Measurements from ENCODE around the gene MST1.

MST1 gene

DNA sequence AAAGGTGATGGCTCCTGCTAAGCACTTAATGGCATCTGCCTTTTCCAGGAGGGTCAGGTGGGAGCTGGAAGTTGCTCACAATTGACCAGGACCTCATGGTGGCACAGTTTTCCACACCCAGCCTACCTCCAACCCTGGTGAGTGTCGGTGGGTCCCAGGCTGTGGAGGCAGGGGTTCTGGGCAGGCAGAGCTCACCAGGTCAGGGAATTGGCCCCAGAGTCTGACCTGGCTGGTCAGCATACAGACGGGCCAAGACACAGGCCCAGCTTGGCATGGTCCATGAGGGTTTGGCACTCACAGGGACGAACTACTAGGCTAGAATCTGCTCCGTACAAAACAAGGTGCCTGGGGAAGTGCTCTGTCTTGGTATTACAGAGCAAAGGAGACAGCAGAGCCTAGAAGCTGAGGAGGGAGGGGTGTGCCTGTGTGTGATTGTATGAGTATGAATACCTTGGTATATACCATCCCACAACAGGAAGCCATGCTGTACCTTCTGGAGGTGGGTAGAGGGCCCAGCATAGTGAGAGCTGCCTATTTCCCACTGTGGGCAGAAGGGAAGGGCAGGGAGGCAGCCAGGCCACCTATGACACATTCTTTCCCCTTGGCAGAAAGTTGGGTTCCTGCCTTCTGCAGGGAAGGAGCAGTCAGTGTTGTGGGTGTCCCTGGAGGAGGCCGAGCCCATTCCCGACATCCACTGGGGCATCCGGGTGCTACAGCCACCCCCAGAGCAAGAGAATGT, 8.6 kb downstream of the MST1 start:
- FAIRE-seq (no peak), DNase-seq (ENCODE audit: low spot score) (no peak)

DNA sequence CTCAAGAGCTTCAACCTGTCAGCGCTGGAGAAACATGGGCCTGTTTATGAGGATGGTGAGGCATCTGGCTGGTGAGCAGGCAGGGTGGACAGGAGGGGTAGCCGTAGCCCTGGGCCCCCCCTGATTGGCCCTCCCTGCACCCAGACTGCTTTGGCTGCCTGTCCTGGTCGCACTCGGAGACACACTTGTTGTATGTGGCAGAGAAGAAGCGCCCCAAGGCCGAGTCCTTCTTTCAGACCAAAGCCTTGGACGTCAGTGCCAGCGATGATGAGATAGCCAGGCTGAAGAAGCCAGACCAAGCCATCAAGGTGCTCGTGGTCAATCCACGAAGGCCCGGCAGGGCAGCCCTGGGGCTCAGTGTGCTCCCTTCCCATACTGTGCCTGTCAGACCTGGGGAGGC, 13.4 kb downstream of the MST1 start:
- no peak for FAIRE-seq
- DNase-seq (ENCODE audit: low spot score): no peak

DNA sequence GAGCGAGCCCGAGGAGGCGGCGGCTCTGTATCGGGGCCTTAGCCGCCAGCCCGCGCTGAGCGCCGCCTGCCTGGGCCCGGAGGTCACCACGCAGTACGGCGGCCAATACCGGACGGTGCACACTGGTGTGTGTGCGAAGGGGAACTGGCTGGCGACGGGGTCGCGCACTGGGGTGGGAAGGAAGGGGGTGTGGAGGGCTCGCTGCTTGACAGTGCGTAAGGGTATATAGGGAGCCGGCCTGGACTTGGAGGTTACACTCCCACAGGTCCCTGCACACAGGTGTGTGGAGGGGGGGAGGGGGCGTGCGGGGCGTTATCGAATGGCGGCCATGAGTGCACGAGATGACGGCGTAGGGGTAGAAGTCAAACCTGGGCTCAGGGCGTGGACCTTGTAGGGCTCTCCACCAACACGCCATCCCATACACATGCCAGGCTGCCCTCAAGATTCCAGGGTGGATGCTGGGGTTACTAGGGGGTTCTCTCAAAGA, 14.7 kb downstream of the MST1 start:
- DNase-seq (ENCODE audit: low spot score): no peak
- FAIRE-seq: no peak

DNA sequence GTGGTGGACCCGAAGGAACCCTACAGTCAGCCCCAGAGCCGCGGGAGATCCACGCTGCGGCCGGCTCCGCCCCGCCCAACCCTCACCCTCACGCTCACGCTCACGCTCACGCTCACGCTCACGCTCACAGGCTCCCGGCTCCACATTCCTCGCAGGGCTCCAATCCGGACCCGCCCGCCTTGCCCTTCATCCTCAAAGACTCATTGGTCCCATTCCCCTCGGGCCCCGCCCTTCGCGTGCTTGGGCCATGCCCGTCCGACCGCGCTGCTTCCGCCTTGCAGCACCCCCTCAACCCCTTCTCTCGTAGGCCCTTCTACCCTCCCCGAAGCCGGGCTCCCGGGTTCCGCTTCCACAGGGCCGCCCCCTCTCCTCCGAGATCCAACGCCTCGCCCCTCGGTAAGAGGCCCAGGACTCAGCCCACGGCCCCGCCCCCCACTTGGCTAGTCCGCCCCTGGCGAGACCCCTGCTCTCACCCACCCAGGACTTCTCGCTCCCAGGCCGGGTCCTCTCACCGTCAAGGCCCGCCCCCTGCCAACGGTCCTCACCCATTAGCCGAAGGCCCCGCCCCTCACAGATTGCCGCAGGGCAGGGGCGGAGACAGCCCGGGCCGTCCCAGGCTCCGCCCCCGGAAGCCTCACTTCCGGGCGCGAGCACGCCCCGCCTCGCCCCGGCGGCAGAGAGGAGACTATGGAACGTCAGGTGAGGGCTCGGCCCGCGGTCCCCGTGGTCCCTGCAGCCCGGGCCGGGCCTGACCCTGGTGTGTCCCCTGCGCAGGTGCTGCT, 15.4 kb downstream of the MST1 start, which contains the start of gene APEH:
TSS of gene APEH (plus strand) at position 637 of the 782 bp plus-strand sequence. CDS start at position 688, 51 bp downstream.
- peak; percentile 89 for DNase-seq (ENCODE audit: low spot score)

DNA sequence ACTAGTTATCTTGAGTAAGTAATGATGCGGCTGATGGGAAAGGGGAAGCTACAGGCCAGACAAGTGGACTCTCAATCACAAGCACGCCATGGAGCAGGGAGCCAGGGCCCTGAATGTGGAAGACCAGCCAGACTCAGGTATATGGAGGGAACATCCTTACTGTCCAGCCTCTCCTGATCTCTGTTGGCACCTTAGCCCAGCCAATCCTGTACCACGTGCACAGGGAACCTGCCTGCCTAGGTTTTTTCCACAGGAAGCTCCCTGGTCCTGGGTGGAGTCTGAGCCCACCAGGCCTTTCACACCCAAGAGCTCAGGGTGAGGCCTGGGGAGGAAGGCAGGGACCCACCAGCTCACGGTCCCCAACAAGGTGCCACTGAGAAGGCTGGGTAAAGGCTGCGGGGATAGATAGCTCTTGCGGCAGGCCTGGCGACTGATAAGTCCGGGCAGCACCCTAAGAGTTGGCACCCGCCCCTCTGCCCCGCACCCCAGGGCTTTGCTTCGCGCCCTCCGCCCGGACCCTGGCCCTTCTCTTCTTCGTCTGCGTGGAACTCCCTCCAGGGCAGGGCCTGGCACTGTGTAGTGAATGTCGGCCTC, 16.1 kb downstream of the MST1 start:
- DNase-seq (ENCODE audit: low spot score): peak; percentile 30
- no peak for FAIRE-seq

More for the DNA sequence above, 15.4 kb downstream of the MST1 start, which contains the start of gene APEH:
- peak; percentile 67 for FAIRE-seq

DNA sequence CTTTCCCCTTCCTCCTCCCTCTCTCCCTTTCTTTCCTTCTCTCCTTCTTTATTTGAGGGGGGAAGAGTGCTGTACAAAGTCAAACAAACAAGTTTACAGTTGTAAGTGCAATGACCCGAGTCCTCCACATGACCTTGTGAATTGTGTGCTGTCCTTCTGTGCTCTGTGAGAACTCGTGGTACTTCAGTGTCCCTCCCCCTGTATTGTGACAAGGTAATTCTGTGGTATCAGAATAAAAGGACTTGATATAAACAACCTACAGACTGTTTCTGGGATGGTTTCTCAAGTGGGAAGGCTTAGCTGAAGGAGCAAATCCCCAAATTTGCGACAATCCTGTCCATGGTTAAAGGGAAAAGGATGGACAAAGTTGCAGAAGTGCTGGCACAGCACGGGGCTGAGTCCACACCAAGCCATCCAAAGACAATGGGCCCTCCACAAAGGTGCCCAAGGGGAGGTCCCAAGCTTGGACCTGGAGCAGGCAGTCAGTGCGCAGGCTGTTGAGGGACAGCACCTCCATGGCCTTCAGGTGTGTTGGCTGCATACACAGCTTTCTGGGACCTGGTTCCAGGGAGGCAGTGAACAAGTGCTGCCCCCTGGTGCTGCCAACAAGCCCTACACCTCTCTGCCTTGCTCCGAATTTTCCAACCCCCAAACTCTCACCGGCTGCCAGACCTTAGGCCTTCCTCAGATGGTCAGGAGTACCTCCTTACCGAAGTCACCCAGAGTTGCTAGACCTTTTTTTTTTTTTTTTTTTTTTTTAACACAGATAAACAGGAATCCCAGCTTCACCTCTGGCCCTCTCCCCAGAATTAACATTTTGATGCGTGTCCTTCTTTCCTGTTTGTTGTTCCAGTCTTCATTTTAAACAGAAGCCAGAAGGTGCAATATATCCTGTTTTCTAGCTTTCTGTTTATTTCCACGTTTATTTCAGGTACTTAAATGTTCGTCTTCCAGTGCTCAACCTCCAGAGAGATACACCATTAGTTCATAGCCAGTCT, 17.7 kb downstream of the MST1 start:
- FAIRE-seq: no peak
- DNase-seq (ENCODE audit: low spot score): peak; percentile 47

DNA sequence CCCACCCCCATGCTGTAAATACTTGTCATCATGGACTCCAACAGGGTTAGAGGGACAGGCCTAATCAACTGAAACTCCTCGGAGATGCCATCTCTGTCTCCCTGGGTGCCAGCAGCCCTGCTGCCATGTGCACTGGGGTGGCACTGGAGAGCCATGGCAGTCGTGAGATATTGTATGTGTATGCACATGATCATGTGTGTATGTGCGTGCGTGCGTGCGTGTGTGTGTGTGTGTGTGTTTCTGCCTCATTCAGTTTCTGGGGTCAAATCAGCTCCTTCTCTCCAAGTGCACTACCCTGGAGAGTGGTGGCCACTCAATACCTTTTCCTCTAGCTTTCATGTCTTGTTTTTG, 18.4 kb downstream of the MST1 start:
- DNase-seq (ENCODE audit: low spot score) (no peak), FAIRE-seq (no peak)

DNA sequence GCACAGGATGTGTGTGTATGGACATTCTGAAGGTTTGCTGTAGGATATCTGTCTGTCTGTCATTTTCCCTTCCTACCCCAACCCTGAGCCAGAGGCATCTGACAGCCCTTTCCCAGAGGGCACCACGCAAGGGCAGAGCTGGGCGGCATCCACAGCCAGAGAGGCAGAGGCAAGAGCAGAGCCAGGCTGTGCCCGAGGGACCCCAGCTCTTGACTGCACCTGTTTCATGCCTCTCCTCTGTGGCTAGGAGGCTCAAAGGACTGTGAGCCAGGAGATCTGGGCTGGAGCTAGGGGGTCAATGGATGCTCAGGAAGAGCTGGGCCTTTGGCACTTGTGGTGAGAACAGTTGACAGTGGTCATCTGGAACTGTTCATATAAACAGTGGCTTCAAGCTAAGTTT, 19.9 kb downstream of the MST1 start:
- DNase-seq (ENCODE audit: low spot score) (no peak), FAIRE-seq (no peak)

DNA sequence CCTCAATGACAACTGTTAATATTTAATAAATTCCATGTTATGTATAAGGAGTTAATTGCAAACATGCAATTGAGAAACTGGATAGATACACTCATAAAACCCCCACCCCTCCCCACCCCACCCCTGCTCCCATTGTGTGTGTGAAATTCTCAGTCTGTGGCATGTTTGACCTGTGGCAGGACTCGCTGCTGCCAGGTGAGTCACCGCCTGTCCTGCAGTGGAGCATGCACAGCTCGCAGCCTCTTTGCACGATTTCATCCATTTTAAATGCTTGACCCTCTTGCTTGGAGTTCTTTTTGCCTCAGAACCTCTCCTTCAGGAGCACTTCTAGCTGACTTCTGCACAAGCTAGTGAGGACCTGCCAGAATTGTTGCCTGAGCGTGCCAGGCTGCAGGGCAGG, 20.4 kb downstream of the MST1 start:
- no peak for FAIRE-seq
- DNase-seq (ENCODE audit: low spot score): peak; percentile 56

DNA sequence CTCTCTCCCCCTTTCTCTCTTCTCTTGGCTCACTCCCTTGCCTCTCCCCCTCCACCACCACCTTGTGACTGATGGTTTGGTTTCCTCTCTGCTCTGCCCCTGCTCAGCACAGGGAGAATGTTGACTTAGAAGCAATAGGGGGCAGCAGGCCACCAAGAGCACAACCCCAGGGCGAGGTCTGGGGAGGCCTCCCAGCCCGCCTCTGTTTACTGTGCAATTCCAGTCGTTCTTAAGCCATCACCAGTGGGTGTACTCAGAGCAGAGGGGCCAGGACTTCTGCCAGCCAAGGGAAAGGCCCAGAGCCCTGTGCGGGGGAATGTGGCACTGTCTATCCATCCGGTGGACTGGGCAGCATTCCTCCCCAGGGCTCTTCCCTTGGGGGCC, 20.9 kb downstream of the MST1 start:
- DNase-seq (ENCODE audit: low spot score) (peak; percentile 52), FAIRE-seq (no peak)

DNA sequence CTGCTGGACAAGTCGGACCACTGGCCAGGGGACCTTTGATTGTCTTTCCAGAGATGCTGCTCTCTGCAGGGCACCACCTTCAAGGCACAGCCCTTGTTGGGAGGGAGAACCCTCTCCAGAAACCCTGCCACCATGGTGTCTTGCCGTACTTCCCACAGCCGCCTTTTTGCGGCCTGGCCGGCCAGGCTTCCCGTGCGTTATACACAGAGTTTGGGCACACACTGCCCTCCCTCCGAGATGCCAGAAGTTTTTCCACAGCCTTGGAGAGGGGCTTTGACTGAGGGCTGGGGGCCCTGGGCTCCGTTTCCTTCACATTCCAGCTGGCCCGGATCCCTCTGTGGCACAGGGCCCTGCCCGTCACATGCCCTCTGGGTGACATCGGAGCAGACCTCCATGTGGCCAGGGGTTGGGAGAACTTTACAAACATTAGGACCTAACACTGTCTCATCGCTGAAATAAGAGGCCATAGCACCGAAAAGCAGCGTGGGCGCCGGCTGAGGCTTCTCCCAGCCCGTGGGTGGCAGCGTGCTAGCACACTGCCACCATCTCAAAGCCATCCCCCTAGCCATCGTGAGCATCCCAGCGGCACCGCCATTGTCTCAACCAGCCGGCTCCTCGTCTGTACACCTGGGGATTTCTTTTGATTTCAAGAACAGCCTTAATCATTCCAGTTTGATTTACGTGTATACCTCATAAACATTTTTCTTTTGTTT, 21.4 kb downstream of the MST1 start:
- FAIRE-seq: no peak
- DNase-seq (ENCODE audit: low spot score): no peak

DNA sequence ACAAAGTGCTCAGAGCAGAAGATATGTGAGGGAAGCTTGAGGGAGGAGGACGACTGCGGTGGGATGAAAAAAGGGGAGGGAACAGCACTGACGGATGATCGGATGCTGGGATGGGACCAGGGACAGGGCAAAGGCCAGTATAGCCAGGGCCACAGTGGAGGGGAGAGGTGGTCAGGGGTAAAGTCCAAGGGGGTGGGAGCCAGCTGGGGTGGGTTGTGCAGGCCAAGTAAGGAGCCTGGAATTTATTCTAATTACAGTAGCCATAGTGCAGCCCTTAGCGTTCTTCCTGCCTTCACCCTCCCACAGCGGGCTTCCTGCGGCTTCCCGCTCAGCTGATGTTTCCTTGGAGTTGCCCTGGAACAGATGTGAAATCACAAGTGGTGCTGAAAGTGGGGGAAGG, 22.7 kb downstream of the MST1 start:
- DNase-seq (ENCODE audit: low spot score): no peak
- no peak for FAIRE-seq

DNA sequence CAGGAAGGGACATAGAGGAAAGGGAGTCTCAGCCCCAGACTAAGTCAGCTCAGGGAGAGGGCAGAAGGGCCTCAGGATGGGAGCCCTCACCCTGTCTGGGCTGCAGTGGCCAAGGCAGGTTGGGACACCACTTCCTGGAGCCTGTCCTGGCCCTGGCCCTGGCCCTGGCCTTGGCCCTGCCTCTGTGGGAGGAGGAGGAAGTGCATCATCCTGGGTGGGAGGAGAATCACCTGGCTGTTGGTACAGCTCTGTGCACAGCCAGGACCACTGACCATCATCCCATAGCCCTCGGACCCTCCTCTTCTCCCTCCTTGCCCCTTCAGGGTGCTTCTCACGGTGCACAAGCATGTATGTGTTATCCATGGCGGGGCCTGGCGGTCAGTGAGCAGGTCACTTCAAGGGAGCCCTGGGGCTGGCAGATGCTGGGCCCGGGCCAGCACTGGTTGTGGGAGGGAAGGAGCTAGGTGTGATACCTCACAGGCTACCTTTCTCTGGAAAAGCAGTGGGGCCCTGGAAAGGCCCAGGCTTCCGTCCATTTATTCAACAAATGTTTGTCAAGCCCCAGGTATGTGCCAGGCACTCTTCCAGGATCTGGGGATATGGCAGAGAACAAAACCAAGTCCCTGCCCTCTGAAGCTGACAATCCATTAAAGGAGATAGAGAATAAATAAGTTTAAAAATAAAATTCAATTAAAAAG, 23.3 kb downstream of the MST1 start:
- no peak for FAIRE-seq
- no peak for DNase-seq (ENCODE audit: low spot score)

DNA sequence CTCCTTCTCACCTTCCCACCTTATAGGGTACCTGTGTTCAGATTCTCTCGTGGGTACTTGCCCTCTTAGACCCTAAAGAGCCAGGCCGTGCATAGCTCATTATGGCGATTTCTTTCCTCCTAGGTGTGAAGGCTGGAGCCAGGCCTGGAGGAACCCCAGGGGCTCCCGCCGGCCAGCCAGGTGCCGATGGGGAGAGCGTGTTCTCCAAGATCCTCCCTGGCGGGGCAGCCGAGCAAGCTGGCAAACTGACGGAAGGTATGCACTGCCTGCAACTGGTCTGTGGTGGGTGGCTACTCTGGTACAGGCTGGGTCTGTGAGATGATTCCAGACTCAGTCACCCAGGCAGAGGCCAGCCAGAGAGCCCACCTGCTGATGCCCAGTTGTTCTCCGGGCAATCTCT, 25.0 kb downstream of the MST1 start:
- FAIRE-seq (no peak), DNase-seq (ENCODE audit: low spot score) (no peak)

DNA sequence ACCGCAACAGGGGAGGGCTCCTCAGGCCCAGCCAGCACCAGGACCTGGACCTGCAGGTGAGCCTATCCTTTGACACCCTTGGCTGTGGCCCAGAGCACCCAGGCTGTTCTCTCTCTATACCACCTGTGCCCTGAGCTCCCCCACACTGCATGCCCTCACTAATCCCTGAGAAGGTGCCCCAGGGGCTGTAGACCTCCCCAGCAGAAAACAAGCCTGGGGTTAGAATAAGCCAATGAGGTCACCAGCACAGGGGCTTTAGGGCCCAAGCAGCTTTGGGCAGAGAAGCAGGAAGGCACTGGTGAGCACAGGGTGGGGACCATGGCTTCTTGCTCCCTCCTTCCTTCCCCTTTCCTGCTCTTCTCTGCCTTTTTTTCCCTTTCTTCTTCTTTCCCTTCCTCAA, 25.4 kb downstream of the MST1 start:
- FAIRE-seq (no peak), DNase-seq (ENCODE audit: low spot score) (no peak)

DNA sequence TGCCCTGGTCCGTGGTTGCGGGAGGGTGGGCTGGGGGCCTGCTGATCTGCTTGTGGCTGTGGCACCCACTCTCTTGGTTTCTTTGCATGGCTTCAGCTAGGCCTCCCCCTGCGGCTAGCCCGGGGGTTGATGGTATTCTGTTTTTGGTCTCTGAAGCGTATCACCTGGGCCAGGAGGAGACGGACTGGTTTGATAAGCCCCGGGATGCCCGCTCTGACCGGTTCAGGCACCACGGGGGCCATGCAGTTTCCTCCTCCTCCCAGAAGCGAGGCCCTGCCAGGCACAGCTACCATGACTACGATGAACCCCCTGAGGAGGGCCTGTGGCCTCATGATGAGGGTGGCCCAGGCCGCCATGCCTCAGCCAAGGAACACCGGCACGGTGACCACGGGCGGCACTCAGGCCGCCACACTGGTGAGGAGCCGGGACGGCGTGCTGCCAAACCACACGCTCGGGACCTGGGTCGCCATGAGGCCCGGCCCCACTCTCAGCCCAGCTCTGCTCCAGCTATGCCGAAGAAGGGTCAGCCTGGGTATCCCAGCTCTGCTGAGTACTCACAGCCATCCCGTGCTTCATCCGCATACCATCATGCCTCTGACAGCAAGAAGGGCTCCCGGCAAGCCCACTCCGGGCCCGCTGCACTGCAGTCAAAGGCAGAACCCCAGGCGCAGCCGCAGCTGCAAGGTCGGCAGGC, 26.4 kb downstream of the MST1 start:
- DNase-seq (ENCODE audit: low spot score): no peak
- FAIRE-seq: no peak

DNA sequence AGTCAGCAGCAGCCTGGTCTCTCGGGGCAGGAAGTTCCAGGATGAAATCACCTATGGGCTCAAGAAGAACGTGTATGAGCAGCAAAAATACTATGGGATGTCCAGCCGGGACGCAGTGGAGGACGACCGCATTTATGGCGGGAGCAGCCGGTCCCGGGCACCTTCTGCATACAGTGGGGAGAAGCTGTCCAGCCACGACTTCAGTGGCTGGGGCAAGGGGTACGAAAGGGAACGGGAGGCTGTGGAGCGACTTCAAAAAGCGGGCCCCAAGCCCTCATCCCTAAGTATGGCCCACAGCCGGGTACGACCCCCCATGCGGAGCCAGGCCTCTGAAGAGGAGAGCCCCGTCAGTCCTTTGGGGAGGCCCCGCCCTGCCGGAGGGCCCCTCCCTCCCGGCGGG, 27.3 kb downstream of the MST1 start:
- FAIRE-seq (no peak), DNase-seq (ENCODE audit: low spot score) (no peak)

DNA sequence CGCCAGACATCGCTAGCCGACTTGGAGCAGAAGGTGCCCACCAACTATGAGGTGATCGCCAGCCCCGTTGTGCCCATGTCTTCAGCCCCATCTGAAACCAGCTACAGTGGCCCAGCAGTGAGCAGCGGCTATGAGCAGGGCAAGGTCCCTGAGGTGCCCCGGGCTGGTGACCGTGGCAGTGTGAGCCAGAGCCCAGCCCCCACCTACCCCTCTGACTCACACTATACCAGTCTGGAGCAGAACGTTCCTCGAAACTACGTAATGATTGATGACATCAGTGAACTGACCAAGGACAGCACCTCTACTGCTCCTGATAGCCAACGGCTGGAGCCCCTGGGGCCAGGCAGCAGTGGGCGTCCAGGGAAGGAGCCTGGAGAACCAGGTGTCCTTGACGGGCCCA, 28.0 kb downstream of the MST1 start:
- DNase-seq (ENCODE audit: low spot score) (peak; percentile 48), FAIRE-seq (no peak)

DNA sequence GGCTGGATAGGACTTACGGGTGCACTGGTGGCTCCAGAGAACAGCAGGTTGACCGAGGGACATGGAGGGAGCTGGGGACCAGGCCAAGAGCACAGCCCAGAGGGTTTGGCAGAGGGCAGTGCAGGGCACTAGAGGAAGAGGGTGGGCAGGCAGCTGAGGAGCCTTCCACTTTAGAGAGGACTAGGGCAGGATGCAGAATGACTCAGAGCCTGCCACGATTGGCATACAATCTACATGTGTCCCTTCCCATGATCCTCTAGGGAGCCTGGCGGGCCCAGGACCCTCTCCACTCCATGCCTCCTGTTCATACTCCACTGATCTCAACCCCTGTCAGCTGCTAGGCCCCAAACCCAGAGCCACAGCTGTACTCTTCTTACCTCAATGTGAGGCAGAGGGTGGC, 29.5 kb downstream of the MST1 start:
- no peak for FAIRE-seq
- DNase-seq (ENCODE audit: low spot score): no peak
